HepG2 (cell line): Measurements from ENCODE around the gene BCL2L13. TPM values are rescaled to one million over a fixed set of nuclear protein-coding genes. Genes with fewer than 3 reads are reported as not detected.
A peak's percentile ranks its signal among the peaks of the same experiment; 100 is the strongest.

Experiments used
- ASH2L ChIP-seq: fragments of 300-600, 200-600 bp; sonication (generic); IDR thresholded peaks from 2 replicates; pipeline ENCODE4 v1.7.0; 2017; ENCODE audit warnings: low read depth, mild to moderate bottlenecking, moderate library complexity, mixed read lengths, low read length; ENCODE audit not compliant: insufficient read length
- EHMT2 ChIP-seq: fragments of 200-600 bp; sonication (generic); IDR thresholded peaks from 2 replicates; pipeline ENCODE4 v1.7.0; 2017; ENCODE audit warnings: antibody characterized with exemption, low read depth, low read length, borderline replicate concordance
- GABPA ChIP-seq, 2 experiments: IDR thresholded peaks; 2 replicates each; pipeline ENCODE4 v1.6.1; 2011 to 2016; ENCODE audit warnings: low read depth in 2 of 2, low read length in 1 of 2, missing biosample characterization in 1 of 2, missing genetic modification characterization in 1 of 2
- HBP1 ChIP-seq: IDR thresholded peaks from 2 replicates; pipeline ENCODE4 v1.6.1; 2016; ENCODE audit warnings: low read depth, control low read depth
- STAG1 ChIP-seq: sonication (generic); formaldehyde crosslinking; IDR thresholded peaks from 2 replicates; pipeline ENCODE4 v1.4.0; 2020; ENCODE audit warnings: missing genetic modification reagents
- TFE3 ChIP-seq: IDR thresholded peaks from 2 replicates; pipeline ENCODE4 v1.6.1; 2016
- YEATS4 ChIP-seq: sonication (generic); formaldehyde crosslinking; IDR thresholded peaks from 2 replicates; pipeline ENCODE4 v1.4.0; 2020; ENCODE audit warnings: missing genetic modification reagents, borderline replicate concordance
- ZMYM3 ChIP-seq: sonication (generic); formaldehyde crosslinking; IDR thresholded peaks from 2 replicates; pipeline ENCODE4 v1.5.1; 2020; ENCODE audit warnings: mild to moderate bottlenecking, missing genetic modification reagents
- ZNF143 ChIP-seq: sonication (generic); formaldehyde crosslinking; IDR thresholded peaks from 2 replicates; pipeline ENCODE4 v1.4.0; 2020; ENCODE audit warnings: missing genetic modification reagents
- ZNF879 ChIP-seq: sonication (generic); formaldehyde crosslinking; IDR thresholded peaks from 2 replicates; pipeline ENCODE4 v1.8.1; 2023; ENCODE audit warnings: missing genetic modification reagents
- polyA plus RNA-seq, 8 experiments: library from polyadenylated mRNA; depleted of rRNA in 3 of 8; stranded (reverse) in 7 of 8; unstranded in 1 of 8; fragments of >200 nt; fragmentation: Illumina TruSeq in 4 of 8; extraction: Trizol in 4 of 8; gene quantifications; 2 replicates each; pipeline versions ENCODE4 v1.2.1 to v1.2.3, GENCODE V29; 2011 to 2016; ENCODE audit warnings: low read depth in 4 of 8, missing spikeins in 1 of 8, mixed read lengths in 1 of 8; ENCODE audit not compliant: insufficient read depth in 1 of 8
- total RNA-seq, 5 experiments: library from RNA; depleted of rRNA; stranded (reverse); fragments of >200 nt; fragmentation: Illumina TruSeq; extraction: Trizol; gene quantifications; 2 replicates each; pipeline ENCODE4 v1.2.3, GENCODE V29; 2016; ENCODE audit warnings: low read depth in 1 of 5

Gene BCL2L13
- total and polyA plus RNA-seq, 2 of the 13 experiments (the other 11 are each of a cell fraction or from before 2014, with no cell fraction given), result 13.5 to 14.6 TPM

GRCh38 chr22:17628406-17629172 lies 10.0 kb upstream of the BCL2L13 start, which contains the start of gene ATP6V1E1 (continued):
- peak; percentile 68 for TF ChIP-seq YEATS4 (CRISPR knock-in tag)
- TF ChIP-seq ZMYM3 (CRISPR knock-in tag), result 0 out of 2 replicates have a peak, but pooled peaks have one; percentile 31
- peak; percentile 97 for TF ChIP-seq ASH2L
- 0 out of 2 replicates have a peak, but pooled peaks have one; percentile 25 for TF ChIP-seq ZNF143 (CRISPR knock-in tag)
- no peak for TF ChIP-seq STAG1 (CRISPR knock-in tag)
- 0 out of 2 replicates have a peak, but pooled peaks have one; percentile 72 for TF ChIP-seq HBP1 (CRISPR knock-in tag)
- TF ChIP-seq EHMT2, result no peak
- peak; percentile 96 for TF ChIP-seq TFE3 (CRISPR knock-in tag)
- TF ChIP-seq ZNF879 (CRISPR knock-in tag), result no peak
- TF ChIP-seq GABPA (IDR thresholded peaks at IDR 0.05; ENCODE audit: low read depth, low read length), result peak; percentile 82
- peak; percentile 96 for TF ChIP-seq GABPA (CRISPR knock-in tag; IDR thresholded peaks at IDR 0.05; ENCODE audit: low read depth)
- TF ChIP-seq, all 625 proteins: peak for 160
